ENCODE measurements around the gene RNF157.

GRCh38 chr17:76121932-76122430, 118.3 kb downstream of the RNF157 start:
- TF ChIP-seq CTCF (IDR thresholded peaks at IDR 0.05 in 4 of 5, conservative IDR thresholded peaks at IDR 0.05 in 1 of 5) (no peak), POLR2A (IDR thresholded peaks at IDR 0.05) (no peak)

Measured in gastrocnemius medialis (tissue), 4 donors.